A673 (cell line): ENCODE results near the gene SLC26A1. TPM values are rescaled to one million over a fixed set of nuclear protein-coding genes. Genes with fewer than 3 reads are reported as not detected.
A peak's percentile ranks its signal among the peaks of the same experiment; 100 is the strongest.

Experiments used
- BruUV-seq: library from RNA; stranded (reverse); fragments of 400-500 nt; replicated peaks from 2 replicates; lab custom pipeline; 2021; lab: Mats Ljungman, UMichigan
- CTCF ChIA-PET: fragments of 300-600 bp; sonication (Branson Sonifier 250); formaldehyde crosslinking; loops from one replicate; lab custom pipeline; 2022; ENCODE audit warnings: antibody characterized with exemption; lab: Charles Lee
- POLR2A ChIA-PET: fragments of 300-600 bp; sonication (Branson Sonifier 250); formaldehyde crosslinking; loops from one replicate; lab custom pipeline; 2022; ENCODE audit warnings: antibody characterized with exemption; ENCODE audit not compliant: low non-redundant PET; lab: Charles Lee
- DNase-seq: peaks from one replicate; pipeline ENCODE4 v3.0.0-alpha.2; 2015; ENCODE audit warnings: low spot score
- H3K27ac ChIP-seq: fragments of 200-600 bp; sonication (generic); 2 replicates; pipeline ENCODE4 v1.5.1; 2016; ENCODE audit warnings: mixed run types, low read depth, mild to moderate bottlenecking, mixed read lengths, antibody characterized with exemption, low read length; ENCODE audit not compliant: poor library complexity, severe bottlenecking
- H3K27me3 ChIP-seq: fragments of 200-600 bp; sonication (generic); replicated peaks from 2 replicates; pipeline ENCODE4 v1.6.1; 2017; ENCODE audit warnings: mixed run types, low read depth, mild to moderate bottlenecking, mixed read lengths, antibody characterized with exemption, low read length; ENCODE audit not compliant: insufficient read depth, poor library complexity
- H3K36me3 ChIP-seq: fragments of 200-600 bp; sonication (generic); 2 replicates; pipeline ENCODE4 v1.6.1; 2016; ENCODE audit warnings: mixed run types, mild to moderate bottlenecking, mixed read lengths, antibody characterized with exemption, low read length; ENCODE audit not compliant: insufficient read depth, poor library complexity, severe bottlenecking
- H3K4me1 ChIP-seq: fragments of 200-600 bp; sonication (generic); 2 replicates; pipeline ENCODE4 v1.6.1; 2017; ENCODE audit warnings: mixed run types, mild to moderate bottlenecking, mixed read lengths, antibody characterized with exemption, low read length; ENCODE audit not compliant: insufficient read depth, poor library complexity, severe bottlenecking
- H3K4me3 ChIP-seq: fragments of 200-600 bp; sonication (generic); 2 replicates; pipeline ENCODE4 v1.5.1; 2016; ENCODE audit warnings: low read depth, mixed run types, mild to moderate bottlenecking, mixed read lengths, low read length; ENCODE audit not compliant: poor library complexity, severe bottlenecking
- H3K9me3 ChIP-seq: fragments of 200-600 bp; sonication (generic); 2 replicates; pipeline ENCODE4 v1.6.1; 2016; ENCODE audit warnings: mixed run types, low read depth, mild to moderate bottlenecking, mixed read lengths, antibody characterized with exemption, low read length; ENCODE audit not compliant: poor library complexity, severe bottlenecking
- CTCF ChIP-seq: fragments of 300-800, 200-600 bp; sonication (generic); conservative IDR thresholded peaks from 2 replicates; pipeline ENCODE4 v1.5.1; 2017; ENCODE audit warnings: low read depth, mild to moderate bottlenecking, antibody characterized with exemption, low read length, moderate library complexity, mixed read lengths
- EZH2 ChIP-seq: fragments of 200-600 bp; sonication (generic); IDR thresholded peaks from 2 replicates; pipeline ENCODE4 v1.6.1; 2017; ENCODE audit warnings: borderline replicate concordance, low read depth, mild to moderate bottlenecking, mixed read lengths, antibody characterized with exemption, low read length; ENCODE audit not compliant: poor library complexity, severe bottlenecking
- intact Hi-C: fragments of 100-400 bp; cut with micrococcal nuclease; formaldehyde crosslinking; loops from one replicate; pipeline ENCODE4 v1.10.0; 2022; ENCODE audit not compliant: unreplicated experiment
- total RNA-seq: library from RNA; stranded (reverse); gene quantifications from 2 replicates; pipeline ENCODE4 v1.2.3, GENCODE V29; 2021

The SLC26A1 gene
- total RNA-seq, 1 experiment from 2014 or later = 0.30 TPM

- H3K27ac ChIP-seq = no peak overlapping the region
- intact Hi-C loops = no loop called here
- no TSS peak for BruUV-seq
- H3K36me3 ChIP-seq = peaks cover 6% of the 10 kb centered on the region
- H3K4me1 ChIP-seq = peaks cover 7% of the 10 kb centered on the region
- POLR2A ChIA-PET = no interaction called here
- CTCF ChIA-PET = no interaction called here
- no peak overlapping the region for H3K4me3 ChIP-seq
- TF ChIP-seq CTCF (no peak), EZH2 (no peak)
- no peaks in the 10 kb centered on the region for H3K9me3 ChIP-seq
- no peak for DNase-seq
- no peaks in the 10 kb centered on the region for H3K27me3 ChIP-seq
Observed at GRCh38 chr4:1021386-1022050, 28.3 kb upstream of the SLC26A1 start.

GRCh38 chr4:1019729-1020470, 26.7 kb upstream of the SLC26A1 start:
- no peak overlapping the region for H3K27ac ChIP-seq
- DNase-seq = peak; percentile 58
- peaks cover 7% of the 10 kb centered on the region for H3K4me1 ChIP-seq
- H3K4me3 ChIP-seq = no peak overlapping the region
- CTCF ChIA-PET = no interaction called here
- POLR2A ChIA-PET = no interaction called here
- no TSS peak for BruUV-seq
- no peaks in the 10 kb centered on the region for H3K27me3 ChIP-seq
- no peak for TF ChIP-seq EZH2
- no peak for TF ChIP-seq CTCF
- intact Hi-C loops = no loop called here
- no peaks in the 10 kb centered on the region for H3K36me3 ChIP-seq
- no peaks in the 10 kb centered on the region for H3K9me3 ChIP-seq

GRCh38 chr4:1019320-1019719, 26.1 kb upstream of the SLC26A1 start:
- intact Hi-C loops = no loop called here
- DNase-seq = no peak
- Histone ChIP-seq H3K27me3 (no peaks in the 10 kb centered on the region), H3K4me3 (no peak overlapping the region), H3K9me3 (no peaks in the 10 kb centered on the region), H3K27ac (no peak overlapping the region), H3K36me3 (no peaks in the 10 kb centered on the region), H3K4me1 (peaks cover 7% of the 10 kb centered on the region)
- ChIA-PET POLR2A (no interaction called here), CTCF (no interaction called here)
- no TSS peak for BruUV-seq
- TF ChIP-seq CTCF (no peak), EZH2 (no peak)
